Stomach smooth muscle (tissue), 2 donors: ENCODE data around the gene ZNF217.
"Not testable (repeated sequence)": the region's sequence is repeated elsewhere in the genome, so short reads cannot be mapped to it uniquely, and the experiment has no call there.

Source experiments
- H3K27ac ChIP-seq: one replicate; pipeline ENCODE4 v1.7.0; 2013; ENCODE audit warnings: mild to moderate bottlenecking, low read length, inconsistent platforms
- H3K27me3 ChIP-seq, 2 donors: one replicate each; pipeline ENCODE4 v1.7.0; 2013; ENCODE audit warnings: low read length in 2 of 2; ENCODE audit not compliant: insufficient read depth in 2 of 2, control insufficient read depth in 1 of 2
- H3K36me3 ChIP-seq, 2 donors: one replicate each; pipeline ENCODE4 v1.7.0; 2013; ENCODE audit warnings: low read length in 2 of 2; ENCODE audit not compliant: control insufficient read depth in 2 of 2, insufficient read depth in 2 of 2
- H3K4me1 ChIP-seq: one replicate; pipeline ENCODE4 v1.7.0; 2013; ENCODE audit warnings: low read length; ENCODE audit not compliant: control insufficient read depth, insufficient read depth
- H3K4me3 ChIP-seq, 2 donors: one replicate each; pipeline ENCODE4 v1.7.0; 2013; ENCODE audit warnings: low read length in 2 of 2
- H3K9ac ChIP-seq, 2 donors: one replicate each; pipeline ENCODE4 v1.7.0; 2013; ENCODE audit warnings: low read length in 2 of 2, mild to moderate bottlenecking in 1 of 2
- H3K9me3 ChIP-seq, 2 donors: one replicate each; pipeline ENCODE4 v1.7.0; 2013; ENCODE audit warnings: low read length in 2 of 2; ENCODE audit not compliant: control insufficient read depth in 2 of 2
- donor health status: healthy.
- donor health status: Pancreatic carcinoma.

The ZNF217 gene

DNA sequence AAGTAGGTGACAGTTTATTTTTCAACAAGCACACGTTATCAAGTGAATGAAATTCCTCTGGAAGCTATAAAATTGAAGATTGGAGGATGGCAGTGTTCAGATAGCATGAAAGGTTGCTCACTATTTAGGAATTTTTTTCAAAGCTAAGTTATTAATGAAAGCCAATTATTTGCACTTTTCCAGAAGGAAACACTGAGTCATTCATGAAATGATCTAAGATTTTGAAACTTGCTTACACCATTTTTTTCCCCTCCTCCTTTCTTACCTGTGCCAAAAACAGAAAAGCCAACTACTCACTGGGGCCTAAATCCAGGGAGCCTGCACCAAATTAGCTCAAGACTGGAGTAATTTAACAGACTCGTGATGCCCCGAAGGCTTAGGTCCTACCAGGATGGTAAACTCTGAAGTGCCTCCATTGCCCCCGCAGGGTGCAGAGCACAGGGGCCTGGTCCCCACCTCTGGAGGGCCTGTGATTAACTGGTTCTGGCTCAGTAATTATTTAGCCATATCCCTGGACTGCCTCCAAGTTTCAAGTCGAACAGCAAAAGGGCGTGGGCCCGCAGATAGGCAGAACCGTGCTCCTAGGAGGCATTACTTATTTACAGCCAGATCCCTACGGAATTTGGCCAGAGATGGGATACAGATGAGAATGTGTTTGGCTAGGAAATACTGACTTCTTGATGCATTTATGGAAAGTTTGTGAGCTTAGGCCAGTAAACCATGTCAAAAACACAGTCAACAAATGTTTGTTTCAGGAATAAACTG lies 28.0 kb upstream of the ZNF217 start:
- H3K9me3 ChIP-seq: no peaks in the 10 kb centered on the region
- H3K27ac ChIP-seq: peak overlapping the region; percentile 80
- H3K36me3 ChIP-seq: no peaks in the 10 kb centered on the region
- no peak overlapping the region for H3K4me3 ChIP-seq
- H3K4me1 ChIP-seq: peaks cover 17% of the 10 kb centered on the region
- H3K9ac ChIP-seq: no peak overlapping the region
- H3K27me3 ChIP-seq: no peaks in the 10 kb centered on the region

DNA sequence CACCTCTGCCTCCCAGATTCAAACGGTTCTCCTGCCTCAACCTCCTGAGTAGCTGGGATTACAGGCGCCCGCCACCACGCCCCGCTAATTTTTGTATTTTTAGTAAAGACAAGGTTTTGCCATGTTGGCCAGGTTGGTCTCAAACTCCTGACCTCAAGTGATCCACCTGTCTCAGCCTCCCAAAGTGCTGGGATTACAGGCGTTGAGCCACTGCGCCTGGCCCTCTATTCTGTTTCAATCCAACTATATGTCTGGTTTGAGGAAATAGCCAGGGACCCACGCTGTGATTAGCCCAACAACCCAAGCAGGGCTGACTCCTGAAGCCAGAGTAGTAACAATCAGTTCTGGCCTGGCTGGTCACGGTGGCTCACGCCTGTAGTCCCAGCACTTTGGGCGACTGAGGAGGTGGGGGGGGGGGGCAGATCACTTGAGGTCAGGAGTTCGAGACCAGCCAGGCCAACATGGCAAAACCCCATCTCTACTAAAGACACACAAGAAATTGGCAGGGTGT lies 24.9 kb upstream of the ZNF217 start:
- peaks cover 12% of the 10 kb centered on the region for H3K4me1 ChIP-seq
- not testable (repeated sequence) for H3K27ac ChIP-seq, H3K36me3 ChIP-seq, H3K9ac ChIP-seq, H3K27me3 ChIP-seq, H3K4me3 ChIP-seq, H3K9me3 ChIP-seq

DNA sequence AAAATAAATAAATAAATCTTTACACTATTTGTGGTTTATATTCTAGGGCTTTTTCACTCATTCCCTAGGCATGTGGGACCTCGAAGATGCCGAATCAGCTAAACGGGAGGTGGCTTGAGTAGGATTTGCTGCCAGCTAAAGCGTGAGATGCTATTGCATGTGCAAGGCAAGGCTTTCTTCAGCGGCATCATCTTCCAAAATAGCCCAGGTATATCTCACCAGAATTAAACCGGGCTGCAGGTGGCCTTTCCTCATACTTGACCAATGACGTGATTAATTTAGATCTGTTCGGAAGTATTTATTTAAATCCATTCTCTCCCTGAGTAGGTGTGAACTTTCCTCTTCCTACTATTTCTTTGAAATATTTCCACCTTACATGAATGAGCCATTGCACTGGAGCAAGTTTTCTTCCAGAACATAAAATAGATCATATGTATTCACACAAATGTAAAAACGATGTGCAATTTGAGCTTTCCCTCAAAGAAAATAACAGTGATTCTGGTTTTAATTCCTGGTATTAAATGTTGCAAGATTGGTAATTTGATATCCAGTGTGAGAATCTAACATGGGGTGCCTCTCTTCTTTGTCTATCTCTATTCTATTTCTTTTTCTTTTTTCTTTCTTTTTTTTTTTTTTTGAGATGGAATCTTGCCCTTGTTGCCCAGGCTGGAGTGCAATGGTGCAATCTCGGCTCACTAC lies 24.3 kb upstream of the ZNF217 start:
- H3K36me3 ChIP-seq: no peaks in the 10 kb centered on the region
- no peaks in the 10 kb centered on the region for H3K27me3 ChIP-seq
- no peaks in the 10 kb centered on the region for H3K9me3 ChIP-seq
- H3K9ac ChIP-seq: no peak overlapping the region
- H3K27ac ChIP-seq: no peak overlapping the region
- peaks cover 12% of the 10 kb centered on the region for H3K4me1 ChIP-seq
- H3K4me3 ChIP-seq: no peak overlapping the region

DNA sequence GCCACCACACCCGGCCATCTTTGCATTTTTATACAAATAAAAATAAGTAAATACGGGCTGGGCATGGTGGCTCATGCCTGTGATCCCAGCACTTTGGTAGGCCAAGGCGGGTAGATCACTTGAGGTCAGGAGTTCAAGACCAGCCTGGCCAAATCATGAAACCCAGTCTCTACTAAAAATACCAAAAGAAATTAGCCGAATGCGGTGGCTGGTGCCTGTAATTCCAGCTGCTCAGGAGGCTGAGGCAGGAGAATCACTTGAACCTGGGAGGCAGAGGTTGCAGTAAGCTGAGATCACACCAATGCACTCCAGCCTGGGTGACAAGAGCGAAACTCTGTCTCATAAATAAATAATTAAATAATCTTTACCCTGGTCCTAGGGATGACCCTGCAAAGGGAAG lies 22.9 kb upstream of the ZNF217 start:
- not testable (repeated sequence) for H3K27ac ChIP-seq, H3K4me1 ChIP-seq, H3K27me3 ChIP-seq, H3K36me3 ChIP-seq, H3K9ac ChIP-seq, H3K4me3 ChIP-seq, H3K9me3 ChIP-seq

- H3K4me3 ChIP-seq: no peak overlapping the region
- no peaks in the 10 kb centered on the region for H3K4me1 ChIP-seq
- no peaks in the 10 kb centered on the region for H3K36me3 ChIP-seq
- no peak overlapping the region for H3K27ac ChIP-seq
- no peaks in the 10 kb centered on the region for H3K27me3 ChIP-seq
- no peak overlapping the region for H3K9ac ChIP-seq
- no peaks in the 10 kb centered on the region for H3K9me3 ChIP-seq
These were observed 20.1 kb upstream of the ZNF217 start for GRCh38 chr20:53613748-53614147.

- H3K4me1 ChIP-seq, H3K4me3 ChIP-seq, H3K36me3 ChIP-seq, H3K9ac ChIP-seq, H3K27me3 ChIP-seq, H3K27ac ChIP-seq, H3K9me3 ChIP-seq: not testable (repeated sequence)
These were observed 18.6 kb upstream of the ZNF217 start for GRCh38 chr20:53612289-53612688.

DNA sequence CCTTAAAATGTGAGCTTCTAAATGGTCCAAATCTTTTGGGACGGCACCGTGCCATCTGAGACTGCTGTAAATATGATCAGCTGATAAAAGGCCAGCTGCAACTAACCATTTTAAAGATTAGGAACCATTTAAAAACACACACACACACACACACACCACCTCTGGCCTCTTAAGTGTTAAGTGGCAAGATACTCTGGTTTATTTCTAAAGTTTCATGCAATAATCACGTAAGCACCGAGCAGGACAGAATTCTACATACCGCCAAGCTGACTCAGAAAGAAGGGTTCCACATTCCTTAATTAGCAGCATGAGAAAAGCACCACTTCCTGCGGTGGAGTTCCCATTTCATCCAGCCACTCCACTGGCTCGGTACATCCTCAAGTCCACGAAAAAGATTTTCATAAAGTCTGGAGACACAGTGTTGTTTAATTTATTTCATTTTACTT lies 17.8 kb upstream of the ZNF217 start:
- Histone ChIP-seq H3K4me3 (peak overlapping the region in 1 of 2 donors; percentile 22), H3K27ac (no peak overlapping the region), H3K4me1 (peaks cover 2% of the 10 kb centered on the region), H3K27me3 (no peaks in the 10 kb centered on the region), H3K36me3 (no peaks in the 10 kb centered on the region), H3K9me3 (no peaks in the 10 kb centered on the region), H3K9ac (no peak overlapping the region)

- H3K27ac ChIP-seq: peak overlapping the region; percentile 12
- no peaks in the 10 kb centered on the region for H3K9me3 ChIP-seq
- peaks cover 2% of the 10 kb centered on the region for H3K4me1 ChIP-seq
- no peaks in the 10 kb centered on the region for H3K27me3 ChIP-seq
- H3K9ac ChIP-seq: no peak overlapping the region
- no peak overlapping the region for H3K4me3 ChIP-seq
- H3K36me3 ChIP-seq: no peaks in the 10 kb centered on the region
These were observed 16.1 kb upstream of the ZNF217 start for GRCh38 chr20:53609491-53610445.

DNA sequence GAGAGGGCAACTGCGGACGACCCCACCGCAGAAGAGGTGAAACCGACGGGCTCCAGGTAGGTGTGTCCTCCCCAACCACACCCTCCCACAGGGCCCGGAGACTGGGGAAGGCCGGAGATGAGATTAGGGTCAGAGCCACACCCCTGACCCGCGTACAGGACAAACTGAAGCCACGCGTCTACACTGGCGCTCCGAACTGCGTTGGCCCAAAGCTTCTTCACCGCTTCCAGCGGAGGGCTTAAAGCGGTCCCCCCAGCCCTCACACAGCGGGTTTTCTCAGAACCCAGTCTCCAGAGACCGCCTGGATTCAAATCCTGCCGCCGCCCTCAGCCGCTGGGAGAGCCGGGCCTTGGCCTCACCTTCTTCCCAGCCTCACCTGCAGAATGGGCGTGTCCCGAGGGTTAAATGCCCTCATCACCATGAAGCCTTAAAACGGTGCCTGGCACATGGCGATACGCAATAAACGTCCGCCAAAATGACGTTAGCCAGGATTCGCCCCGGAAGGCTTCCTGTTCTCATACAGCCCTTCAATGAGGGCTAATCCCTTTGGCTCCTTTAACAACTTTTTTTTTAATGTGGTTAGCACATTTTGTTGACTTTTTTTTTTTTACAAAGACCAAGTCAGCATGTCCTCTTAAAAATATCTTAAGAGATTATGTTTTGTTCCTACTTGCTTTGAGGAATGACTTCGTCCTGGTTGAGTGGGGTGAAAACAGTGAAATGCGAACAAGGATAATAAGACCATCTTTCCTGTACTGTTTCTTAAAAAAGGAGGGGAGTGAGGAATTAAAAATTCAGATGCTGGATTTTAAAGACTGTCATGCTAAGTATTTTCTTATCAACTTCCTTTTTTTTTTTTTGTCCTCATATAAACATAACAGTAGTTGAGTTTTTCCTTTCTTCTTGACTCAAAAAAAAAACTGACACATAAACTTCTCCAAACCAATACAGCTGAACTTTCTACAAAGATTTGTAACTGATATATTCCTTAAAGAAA lies 15.1 kb upstream of the ZNF217 start:
- no peaks in the 10 kb centered on the region for H3K36me3 ChIP-seq
- no peak overlapping the region for H3K4me3 ChIP-seq
- no peak overlapping the region for H3K9ac ChIP-seq
- peaks cover 2% of the 10 kb centered on the region for H3K4me1 ChIP-seq
- no peak overlapping the region for H3K27ac ChIP-seq
- no peaks in the 10 kb centered on the region for H3K27me3 ChIP-seq
- H3K9me3 ChIP-seq: no peaks in the 10 kb centered on the region
